NB4 (cell line): ENCODE results near the gene NIPAL1.

Source experiments
- CTCF ChIP-seq: IDR thresholded peaks from one replicate; pipeline ENCODE4 v1.5.1; 2012; ENCODE audit warnings: low read depth, low read length
- MAX ChIP-seq: IDR thresholded peaks from 2 replicates; pipeline ENCODE4 v1.6.1; 2011; ENCODE audit warnings: low read depth, low read length
- POLR2A ChIP-seq: IDR thresholded peaks from 2 replicates; pipeline ENCODE4 v1.6.1; 2011; ENCODE audit warnings: mild to moderate bottlenecking; ENCODE audit not compliant: insufficient read length; ENCODE audit errors: extremely low read depth

GRCh38 chr4:48043504-48043903, 26.9 kb downstream of the NIPAL1 start:
- no peak for TF ChIP-seq CTCF
- TF ChIP-seq POLR2A = no peak
- TF ChIP-seq MAX = no peak
